ENCODE results near the gene RYR2.
"Not testable (repeated sequence)": the region's sequence is repeated elsewhere in the genome, so short reads cannot be mapped to it uniquely, and the experiment has no call there.

RYR2 gene

DNA sequence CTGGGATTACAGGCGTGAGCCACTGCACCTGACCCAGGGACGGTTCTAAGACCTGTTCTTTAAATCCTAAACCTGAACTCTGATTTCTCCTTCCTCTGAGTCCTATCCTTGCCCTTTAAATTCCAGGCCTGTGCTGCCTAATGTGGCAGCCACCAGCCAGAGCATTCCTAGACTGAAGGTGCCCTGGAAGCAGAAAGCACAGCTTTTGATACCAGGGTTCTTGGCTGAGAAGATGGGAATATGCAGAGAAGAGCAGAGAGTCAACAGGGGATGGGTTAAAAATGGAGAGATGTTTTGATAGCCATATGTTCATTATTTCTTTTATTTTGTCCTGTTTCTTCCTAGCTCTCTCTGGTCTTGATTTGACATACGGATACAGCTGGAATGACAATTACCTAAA, 49.7 kb downstream of the RYR2 start:
- DNase-seq, result no peak

- DNase-seq, result no peak
These were observed 51.7 kb downstream of the RYR2 start for GRCh38 chr1:237093691-237094090.

DNA sequence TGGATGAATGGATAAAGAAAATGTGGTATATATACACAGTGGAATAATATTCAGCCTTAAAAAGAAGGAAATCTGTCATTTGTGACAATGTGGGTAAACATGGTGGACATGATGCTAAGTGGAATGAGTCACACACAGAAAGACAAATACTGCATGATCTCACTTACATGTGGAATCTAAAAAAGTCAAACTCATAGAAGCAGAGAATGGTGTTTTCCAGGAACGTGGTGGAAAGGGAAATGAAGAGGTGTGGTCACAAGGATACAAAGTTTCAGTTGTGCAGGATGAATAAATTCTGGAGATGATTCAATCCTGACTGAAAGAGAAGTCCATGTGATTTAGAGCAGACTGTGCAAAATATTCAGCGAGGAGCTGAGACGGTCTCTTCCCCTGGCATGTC, 56.6 kb downstream of the RYR2 start:
- DNase-seq, result no peak

DNA sequence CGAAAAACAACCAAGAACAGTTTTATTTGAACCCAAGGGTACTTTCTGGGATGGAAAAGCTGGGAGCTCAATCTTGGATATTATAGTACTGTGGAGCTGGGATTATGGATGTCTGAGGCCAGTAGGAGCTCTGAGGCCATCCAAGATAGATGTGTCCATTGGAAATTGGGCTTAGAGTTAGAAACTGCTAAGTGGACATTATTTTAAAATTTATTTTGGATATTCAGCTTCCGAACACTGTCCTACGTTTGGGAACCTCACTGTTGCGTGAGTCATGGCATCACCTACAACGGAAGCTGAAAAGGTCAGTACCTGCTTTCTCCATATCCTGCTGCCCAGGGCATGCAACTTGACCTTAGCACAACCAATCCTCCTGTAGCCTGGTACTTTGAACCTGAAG, 61.0 kb downstream of the RYR2 start:
- DNase-seq, result no peak

DNA sequence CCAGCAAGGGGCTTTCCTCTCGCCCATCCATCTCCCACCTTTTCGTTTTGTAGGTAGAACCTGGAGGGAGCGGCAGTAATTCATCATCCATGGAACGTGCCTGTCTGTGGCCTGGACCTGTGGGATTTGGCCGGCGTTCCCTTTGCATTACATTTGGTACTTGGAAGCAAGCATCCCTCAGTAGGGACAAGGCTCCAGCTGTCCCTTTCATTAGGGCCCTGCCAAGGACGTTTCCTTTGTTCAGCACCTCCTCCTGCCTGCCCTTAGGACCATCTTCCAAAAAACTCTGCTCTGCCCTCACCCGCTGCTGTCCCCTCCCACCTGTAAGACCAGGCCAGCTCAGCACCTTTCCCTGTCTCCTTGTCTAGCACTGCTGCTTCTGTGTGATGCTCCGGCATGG, 62.1 kb downstream of the RYR2 start:
- no peak for DNase-seq

DNA sequence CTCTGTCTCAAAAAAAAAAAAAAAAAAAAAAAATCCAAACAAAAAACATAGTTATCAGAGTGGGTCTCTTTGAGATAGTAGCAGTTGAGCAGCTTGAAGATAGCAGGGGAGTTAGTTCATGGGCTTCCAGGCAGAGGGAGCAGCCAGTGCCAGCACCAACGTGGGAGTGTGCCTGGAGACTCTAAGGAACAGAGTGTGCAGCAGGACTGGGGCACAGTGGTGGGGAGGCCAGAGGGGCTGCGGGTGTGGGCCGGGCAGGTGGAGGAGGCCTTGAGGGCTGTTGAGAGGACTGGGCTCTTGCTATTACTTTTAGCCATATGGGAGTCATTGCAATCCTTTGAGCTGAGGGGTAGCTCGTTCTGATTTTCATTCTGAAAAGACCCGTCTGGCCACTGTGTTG, 63.8 kb downstream of the RYR2 start:
- no peak for DNase-seq

- DNase-seq, result no peak
These were observed 66.5 kb downstream of the RYR2 start for GRCh38 chr1:237108297-237109040.

DNA sequence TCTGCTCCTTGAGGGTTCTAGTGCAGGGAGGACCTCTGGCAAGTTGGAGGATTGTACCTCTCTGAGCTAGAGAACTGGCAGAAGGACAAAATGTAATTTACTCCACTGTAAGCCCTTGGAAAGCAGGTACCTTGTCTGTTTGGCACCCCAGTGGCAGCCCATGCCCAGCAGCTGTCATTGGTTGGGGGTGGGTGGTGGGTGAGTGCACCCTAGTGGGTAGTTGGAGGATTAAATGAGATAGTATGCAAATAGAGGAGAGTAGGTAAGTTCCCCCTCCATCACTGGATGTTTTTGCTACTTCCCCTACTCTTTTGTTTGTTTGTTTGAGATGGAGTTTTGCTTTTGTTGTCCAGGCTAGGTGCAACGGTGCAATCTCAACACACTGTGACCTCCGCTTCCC, 69.8 kb downstream of the RYR2 start:
- no peak for DNase-seq

DNA sequence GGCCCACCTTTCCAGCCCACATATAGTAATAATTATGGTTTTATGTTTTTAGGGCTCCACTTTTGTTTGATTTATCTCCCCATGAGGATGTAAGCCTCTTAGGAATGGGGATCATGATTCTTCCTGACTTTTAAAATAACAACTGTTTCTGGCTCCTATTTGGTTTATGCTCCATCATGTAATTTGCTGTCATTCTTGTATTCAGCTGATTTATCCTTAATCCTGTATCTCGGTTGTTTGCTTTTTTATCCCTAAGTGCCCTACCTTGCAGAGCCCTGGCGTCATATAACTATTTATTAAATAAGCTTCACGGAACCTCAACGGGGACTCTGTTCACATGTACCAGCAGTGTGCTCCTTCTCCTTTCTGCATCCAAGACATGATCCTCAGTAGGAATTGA, 70.7 kb downstream of the RYR2 start:
- no peak for DNase-seq

GRCh38 chr1:237115035-237115434, 73.1 kb downstream of the RYR2 start:
- no peak for DNase-seq

GRCh38 chr1:237119091-237119490, 77.1 kb downstream of the RYR2 start:
- no peak for DNase-seq

DNA sequence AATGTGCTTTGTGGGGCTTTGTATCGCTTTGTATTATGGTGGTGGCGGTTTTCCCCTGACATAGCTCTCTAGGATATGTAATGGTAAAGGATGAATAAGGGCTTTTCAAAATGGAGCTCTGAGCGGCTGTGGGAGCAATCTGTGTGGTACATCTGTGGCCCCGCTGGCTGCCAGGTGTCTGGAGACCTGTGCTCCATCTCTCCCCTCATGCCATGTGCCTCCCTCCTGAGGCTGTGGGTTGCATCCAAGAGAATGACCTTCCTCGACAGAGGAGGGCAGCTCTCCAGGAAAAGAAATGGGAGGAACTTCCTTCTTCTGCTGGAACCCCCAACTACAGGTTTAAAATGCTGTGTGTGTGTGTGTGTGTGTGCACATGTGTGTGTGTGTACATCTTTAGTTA, 78.7 kb downstream of the RYR2 start:
- no peak for DNase-seq

- DNase-seq, result no peak
These were observed 83.0 kb downstream of the RYR2 start for GRCh38 chr1:237124856-237125462.

GRCh38 chr1:237126180-237126579, 84.2 kb downstream of the RYR2 start:
- no peak for DNase-seq

DNA sequence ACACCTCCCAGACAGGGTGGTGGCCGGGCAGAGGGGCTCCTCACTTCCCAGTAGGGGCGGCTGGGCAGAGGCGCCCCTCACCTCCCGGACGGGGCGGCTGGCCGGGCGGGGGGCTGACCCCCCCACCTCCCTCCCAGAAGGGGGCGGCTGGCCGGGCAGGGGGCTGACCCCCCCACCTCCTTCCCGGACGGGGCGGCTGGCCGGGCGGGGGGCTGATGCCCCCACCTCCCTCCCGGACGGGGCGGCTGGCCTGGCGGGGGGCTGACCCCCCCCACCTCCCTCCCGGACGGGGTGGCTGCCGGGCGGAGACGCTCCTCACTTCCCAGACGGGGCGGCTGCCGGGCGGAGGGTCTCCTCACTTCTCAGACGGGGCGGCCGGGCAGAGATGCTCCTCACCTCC, 85.3 kb downstream of the RYR2 start:
- not testable (repeated sequence) for DNase-seq

DNA sequence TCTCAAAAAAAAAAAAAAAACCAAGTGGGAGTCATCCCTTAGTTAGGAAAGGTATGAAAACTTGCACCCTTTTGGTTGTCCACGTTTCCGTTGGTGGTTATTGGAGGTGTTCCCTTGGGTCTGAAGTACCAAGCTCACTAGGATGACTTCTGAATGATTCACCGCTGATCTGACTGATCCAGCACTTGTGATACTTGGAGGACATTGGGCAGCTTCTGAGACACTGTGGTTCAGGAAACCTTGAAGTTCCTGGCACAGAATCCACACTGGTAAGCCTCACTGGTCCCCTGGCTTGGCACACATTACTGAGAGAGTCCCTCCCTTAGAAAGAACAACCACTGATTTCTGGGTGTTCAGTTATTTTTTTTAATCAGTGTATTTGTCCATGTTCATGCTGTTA, 91.9 kb downstream of the RYR2 start:
- DNase-seq, result no peak

- DNase-seq, result no peak
These were observed 92.9 kb downstream of the RYR2 start for GRCh38 chr1:237134929-237135328.

- no peak for DNase-seq
These were observed 96.6 kb downstream of the RYR2 start for GRCh38 chr1:237138551-237138950.

GRCh38 chr1:237139732-237140131, 97.7 kb downstream of the RYR2 start:
- no peak for DNase-seq

DNA sequence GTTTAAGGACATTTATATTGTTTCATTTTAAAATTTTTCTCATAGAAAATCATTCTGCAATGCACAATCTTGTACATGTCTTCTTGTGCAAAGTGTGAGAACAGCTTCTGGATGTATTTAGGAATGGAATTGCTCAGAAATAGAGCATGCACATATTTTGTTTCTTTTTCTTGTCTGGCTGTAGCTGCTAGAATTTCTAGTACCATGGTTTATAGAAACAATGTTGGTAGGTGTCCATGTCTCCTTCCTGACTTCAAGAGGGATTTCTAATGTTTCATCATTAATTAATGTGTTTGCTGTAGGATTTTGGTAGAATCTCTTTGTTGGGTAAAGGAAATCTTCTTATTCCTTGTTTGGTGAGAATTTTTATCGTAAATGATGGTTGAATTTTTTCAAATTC, 99.0 kb downstream of the RYR2 start:
- DNase-seq, result no peak

- DNase-seq, result no peak
These were observed 99.5 kb downstream of the RYR2 start for GRCh38 chr1:237141502-237141901.

GRCh38 chr1:237145379-237146135, 103.6 kb downstream of the RYR2 start:
- DNase-seq, result no peak

DNA sequence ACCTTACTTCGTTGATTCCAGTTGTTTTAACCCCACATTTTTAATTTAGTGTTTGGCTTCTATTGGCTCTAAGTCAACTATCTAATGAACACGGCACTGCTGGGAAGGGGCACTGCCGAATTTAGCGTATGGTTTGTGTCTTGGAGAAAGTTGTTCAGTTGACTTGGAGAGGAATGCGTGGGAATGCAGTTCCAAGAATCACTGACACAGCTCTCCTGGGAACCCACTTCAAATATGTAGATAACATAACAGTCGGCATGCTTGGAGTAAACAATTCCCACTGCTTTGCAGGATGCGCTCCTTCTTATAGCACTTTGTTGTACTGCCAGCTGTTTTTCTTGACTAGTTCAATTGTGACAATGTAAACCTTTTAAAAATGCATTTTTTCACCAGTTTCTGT, 104.3 kb downstream of the RYR2 start:
- no peak for DNase-seq

- DNase-seq, result no peak
These were observed 107.9 kb downstream of the RYR2 start for GRCh38 chr1:237149857-237150256.
